Endothelial cell of hepatic sinusoid (primary cell): ENCODE data around the gene ANKZF1.

Experiments used
- in situ Hi-C: cut with HindIII; loops from 2 replicates; pipeline ENCODE4 v1.10.0; 2017; ENCODE audit warnings: low sequenced_read_pairs

Gene ANKZF1

GRCh38 chr2:219207884-219208740 lies 21.5 kb upstream of the ANKZF1 start:
- in situ Hi-C loops: no loop called here

GRCh38 chr2:219209236-219210195 lies 20.1 kb upstream of the ANKZF1 start:
- in situ Hi-C loops: no loop called here

- in situ Hi-C loops: no loop called here
These were observed 19.3 kb upstream of the ANKZF1 start for GRCh38 chr2:219210196-219210885.

- in situ Hi-C loops: no loop called here
These were observed 18.7 kb upstream of the ANKZF1 start for GRCh38 chr2:219210886-219211362.

GRCh38 chr2:219213026-219213415 lies 16.6 kb upstream of the ANKZF1 start:
- in situ Hi-C loops: no loop called here

- in situ Hi-C loops: no loop called here
These were observed 16.0 kb upstream of the ANKZF1 start for GRCh38 chr2:219213486-219214071.

GRCh38 chr2:219214141-219214540 lies 15.5 kb upstream of the ANKZF1 start:
- in situ Hi-C loops: no loop called here

- in situ Hi-C loops: no loop called here
These were observed 14.8 kb upstream of the ANKZF1 start for GRCh38 chr2:219214786-219215185.

- in situ Hi-C loops: no loop called here
These were observed 13.6 kb upstream of the ANKZF1 start for GRCh38 chr2:219215871-219216534.

GRCh38 chr2:219216535-219216915 lies 13.1 kb upstream of the ANKZF1 start:
- in situ Hi-C loops: no loop called here

GRCh38 chr2:219218217-219218731 lies 11.3 kb upstream of the ANKZF1 start:
- in situ Hi-C loops: no loop called here

- in situ Hi-C loops: no loop called here
These were observed 10.6 kb upstream of the ANKZF1 start, which contains the start of gene ABCB6 for GRCh38 chr2:219218732-219219701. TSS of gene ABCB6 (minus strand) at chr2:219218958. CDS start at chr2:219218673, 285 bp downstream.

- in situ Hi-C loops: no loop called here
These were observed 9.6 kb upstream of the ANKZF1 start for GRCh38 chr2:219219784-219220532.

- in situ Hi-C loops: no loop called here
These were observed 8.8 kb upstream of the ANKZF1 start for GRCh38 chr2:219220652-219221402.

GRCh38 chr2:219221957-219222518 lies 7.6 kb upstream of the ANKZF1 start:
- in situ Hi-C loops: no loop called here

- in situ Hi-C loops: no loop called here
These were observed 5.6 kb upstream of the ANKZF1 start for GRCh38 chr2:219223831-219224610.
